Neural progenitor cell (in vitro differentiated cells): ENCODE results near the gene ASRGL1. TPM values are rescaled to one million over a fixed set of nuclear protein-coding genes. Genes with fewer than 3 reads are reported as not detected.
A peak's percentile ranks its signal among the peaks of the same experiment; 100 is the strongest.

Experiments
- DNase-seq: peaks from one replicate; pipeline ENCODE4 v3.0.0-alpha.2; 2016; ENCODE audit warnings: low spot score
- H2AFZ ChIP-seq: fragments of 200-600 bp; sonication (generic); replicated peaks from 2 replicates; pipeline ENCODE4 v1.6.1; 2016; ENCODE audit warnings: antibody characterized with exemption
- H3F3A ChIP-seq: fragments of 200-600 bp; sonication (generic); 2 replicates; pipeline ENCODE4 v1.6.1; 2016; ENCODE audit warnings: antibody characterized with exemption, low read depth
- H3K27ac ChIP-seq: fragments of 200-600 bp; sonication (generic); 2 replicates; pipeline ENCODE4 v1.5.1; 2016; ENCODE audit warnings: mild to moderate bottlenecking
- H3K27me3 ChIP-seq: fragments of 200-600 bp; sonication (generic); 2 replicates; pipeline ENCODE4 v1.6.1; 2016; ENCODE audit warnings: mild to moderate bottlenecking, moderate library complexity
- H3K36me3 ChIP-seq: fragments of 200-600 bp; sonication (generic); 2 replicates; pipeline ENCODE4 v1.5.1; 2016
- H3K4me1 ChIP-seq: fragments of 200-600 bp; sonication (generic); 2 replicates; pipeline ENCODE4 v1.6.1; 2016; ENCODE audit warnings: mixed run types
- H3K4me2 ChIP-seq: fragments of 200-600 bp; sonication (generic); 2 replicates; pipeline ENCODE4 v1.6.1; 2016
- H3K4me3 ChIP-seq: fragments of 200-600 bp; sonication (generic); 2 replicates; pipeline ENCODE4 v1.5.1; 2016
- H3K79me2 ChIP-seq: fragments of 200-600 bp; sonication (generic); 2 replicates; pipeline ENCODE4 v1.6.1; 2016; ENCODE audit warnings: low read depth
- H3K9ac ChIP-seq: fragments of 200-600 bp; sonication (generic); 2 replicates; pipeline ENCODE4 v1.6.1; 2016
- H3K9me3 ChIP-seq: fragments of 200-600 bp; sonication (generic); 2 replicates; pipeline ENCODE4 v1.5.1; 2016; ENCODE audit warnings: low read depth
- H4K20me1 ChIP-seq: fragments of 200-600 bp; sonication (generic); 2 replicates; pipeline ENCODE4 v1.6.1; 2016; ENCODE audit warnings: low read depth
- H3K27ac Mint-ChIP-seq: 3 replicates; pipeline ENCODE4 v1.8.0; 2021; ENCODE audit warnings: mixed read lengths
- H3K27me3 Mint-ChIP-seq: 2 replicates; pipeline ENCODE4 v1.8.0; 2022; ENCODE audit warnings: low read depth, mild to moderate bottlenecking, inconsistent platforms, moderate library complexity, mixed read lengths; ENCODE audit not compliant: insufficient read depth
- H3K36me3 Mint-ChIP-seq: 3 replicates; pipeline ENCODE4 v1.8.0; 2021; ENCODE audit warnings: mixed read lengths
- H3K4me1 Mint-ChIP-seq: 3 replicates; pipeline ENCODE4 v1.8.0; 2021; ENCODE audit warnings: mixed read lengths
- H3K4me3 Mint-ChIP-seq: 3 replicates; pipeline ENCODE4 v1.8.0; 2021; ENCODE audit warnings: mild to moderate bottlenecking, moderate library complexity, mixed read lengths
- H3K9me3 Mint-ChIP-seq: 3 replicates; pipeline ENCODE4 v1.8.0; 2020; ENCODE audit warnings: mixed read lengths
- EZH2 ChIP-seq: fragments of 200-600 bp; sonication (generic); IDR thresholded peaks from 2 replicates; pipeline ENCODE4 v1.6.1; 2017; ENCODE audit warnings: antibody characterized with exemption, mild to moderate bottlenecking, moderate library complexity
- EZH2phosphoT487 ChIP-seq: fragments of 200-600 bp; sonication (generic); IDR thresholded peaks from 2 replicates; pipeline ENCODE4 v1.6.1; 2017; ENCODE audit warnings: antibody characterized with exemption
- total RNA-seq: library from RNA; depleted of rRNA; stranded (reverse); fragments of >200 nt; gene quantifications from 2 replicates; pipeline ENCODE4 v1.2.3, GENCODE V29; 2015; ENCODE audit warnings: low replicate concordance
- TF ChIP-seq, protein P1 (sequence below): fragments of 200-600 bp; sonication (generic); IDR thresholded peaks from 2 replicates; pipeline ENCODE4 v1.5.1; 2017; ENCODE audit warnings: antibody characterized with exemption, mild to moderate bottlenecking

The ASRGL1 gene
- total RNA-seq, 1 donor from 2014 or later: 56.8 TPM

DNA sequence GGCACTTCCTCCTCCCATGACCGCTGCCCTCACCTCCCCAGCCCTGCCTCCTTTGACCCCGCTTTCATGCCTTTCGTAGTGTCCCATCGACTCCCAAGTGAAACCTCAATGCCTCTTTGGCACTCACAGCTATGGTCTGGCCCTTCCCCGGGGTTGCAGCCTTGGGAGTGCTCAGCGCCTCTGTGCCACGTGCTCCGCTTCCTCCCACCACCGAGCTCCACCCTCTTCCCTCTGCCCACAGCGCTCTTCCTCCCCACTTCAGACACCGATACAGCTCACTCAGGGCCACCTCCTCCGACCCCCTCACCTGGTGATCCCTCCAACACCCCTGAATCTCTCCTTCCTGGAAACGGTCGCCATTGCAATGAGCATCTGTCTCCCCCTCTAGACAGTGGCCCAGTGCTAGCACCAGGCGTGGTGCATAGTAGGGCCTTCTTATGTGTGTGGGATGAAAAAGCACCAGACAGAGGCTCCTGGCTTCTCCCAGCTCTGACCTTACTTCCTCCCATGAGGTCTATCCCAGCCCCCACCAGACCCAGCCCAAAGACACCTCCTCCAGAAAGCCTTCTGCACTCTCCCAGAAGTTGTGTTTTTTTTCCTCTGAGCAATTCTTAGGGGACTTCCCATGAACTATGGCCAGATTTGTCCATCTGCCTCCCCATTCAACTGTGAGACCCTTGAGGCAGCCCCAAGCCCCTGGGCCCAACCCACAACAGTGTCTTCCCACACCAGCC lies 65.1 kb downstream of the ASRGL1 start:
- H3K4me1 Mint-ChIP-seq: peaks cover 17% of the 10 kb centered on the region
- peaks cover 5% of the 10 kb centered on the region for H3K27me3 Mint-ChIP-seq
- H3K27ac Mint-ChIP-seq: peak overlapping the region; percentile 37
- H3K4me3 ChIP-seq: no peak overlapping the region
- H3K4me1 ChIP-seq: no peaks in the 10 kb centered on the region
- no peaks in the 10 kb centered on the region for H3K36me3 ChIP-seq
- no peak for DNase-seq
- TF ChIP-seq, protein P1, sequence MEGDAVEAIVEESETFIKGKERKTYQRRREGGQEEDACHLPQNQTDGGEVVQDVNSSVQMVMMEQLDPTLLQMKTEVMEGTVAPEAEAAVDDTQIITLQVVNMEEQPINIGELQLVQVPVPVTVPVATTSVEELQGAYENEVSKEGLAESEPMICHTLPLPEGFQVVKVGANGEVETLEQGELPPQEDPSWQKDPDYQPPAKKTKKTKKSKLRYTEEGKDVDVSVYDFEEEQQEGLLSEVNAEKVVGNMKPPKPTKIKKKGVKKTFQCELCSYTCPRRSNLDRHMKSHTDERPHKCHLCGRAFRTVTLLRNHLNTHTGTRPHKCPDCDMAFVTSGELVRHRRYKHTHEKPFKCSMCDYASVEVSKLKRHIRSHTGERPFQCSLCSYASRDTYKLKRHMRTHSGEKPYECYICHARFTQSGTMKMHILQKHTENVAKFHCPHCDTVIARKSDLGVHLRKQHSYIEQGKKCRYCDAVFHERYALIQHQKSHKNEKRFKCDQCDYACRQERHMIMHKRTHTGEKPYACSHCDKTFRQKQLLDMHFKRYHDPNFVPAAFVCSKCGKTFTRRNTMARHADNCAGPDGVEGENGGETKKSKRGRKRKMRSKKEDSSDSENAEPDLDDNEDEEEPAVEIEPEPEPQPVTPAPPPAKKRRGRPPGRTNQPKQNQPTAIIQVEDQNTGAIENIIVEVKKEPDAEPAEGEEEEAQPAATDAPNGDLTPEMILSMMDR: no peak
- no peak for TF ChIP-seq EZH2phosphoT487
- no peak for TF ChIP-seq EZH2
- no peaks in the 10 kb centered on the region for H4K20me1 ChIP-seq
- no peaks in the 10 kb centered on the region for H3K27me3 ChIP-seq
- peak overlapping the region; percentile 14 for H3K4me3 Mint-ChIP-seq
- H3K9me3 ChIP-seq: no peaks in the 10 kb centered on the region
- H3K36me3 Mint-ChIP-seq: no peaks in the 10 kb centered on the region
- no peak overlapping the region for H2AFZ ChIP-seq
- no peak overlapping the region for H3K9ac ChIP-seq
- no peak overlapping the region for H3K4me2 ChIP-seq
- H3K79me2 ChIP-seq: no peaks in the 10 kb centered on the region
- H3K27ac ChIP-seq: no peak overlapping the region
- no peaks in the 10 kb centered on the region for H3F3A ChIP-seq
- no peaks in the 10 kb centered on the region for H3K9me3 Mint-ChIP-seq

DNA sequence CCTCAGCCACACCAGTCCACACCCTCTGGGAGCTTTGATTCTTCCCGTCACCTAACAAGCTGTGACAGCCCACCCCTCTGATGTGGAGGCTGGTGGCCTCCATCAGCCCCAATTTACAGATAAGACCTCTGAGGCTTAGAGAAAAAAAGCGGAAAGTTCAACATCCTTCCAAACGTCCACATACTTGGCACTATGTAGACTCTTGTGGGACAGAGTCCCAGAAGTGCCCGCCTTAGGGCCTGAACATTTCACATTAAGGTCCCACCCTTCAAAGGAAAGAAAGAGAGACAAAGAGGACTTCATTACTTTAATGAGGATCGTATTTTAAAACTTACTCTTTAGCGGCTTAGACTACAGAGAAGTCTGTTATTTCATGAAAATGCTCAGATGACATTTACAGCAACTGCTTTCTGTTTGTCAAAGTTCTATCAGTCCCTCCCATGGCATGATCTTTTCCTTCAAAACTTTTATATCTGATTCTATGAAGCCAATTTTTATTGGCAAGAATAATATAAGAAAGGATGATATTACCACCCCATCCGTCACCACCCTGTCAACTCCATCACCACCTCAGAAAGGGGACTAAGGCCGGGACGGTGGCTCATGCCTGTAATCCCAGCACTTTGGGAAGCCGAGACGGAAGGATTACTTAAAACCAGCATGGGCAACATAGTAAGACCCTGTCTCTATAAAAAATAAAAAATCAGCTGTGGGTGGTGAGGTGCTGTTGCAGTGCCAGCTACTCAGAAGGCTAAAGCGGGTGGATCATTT lies 65.9 kb downstream of the ASRGL1 start:
- Histone ChIP-seq H3K4me3 (no peak overlapping the region), H3K27ac (no peak overlapping the region), H3F3A (no peaks in the 10 kb centered on the region), H3K36me3 (no peaks in the 10 kb centered on the region), H3K4me2 (no peak overlapping the region), H4K20me1 (no peaks in the 10 kb centered on the region), H3K9ac (no peak overlapping the region), H3K4me1 (no peaks in the 10 kb centered on the region), H3K79me2 (no peaks in the 10 kb centered on the region), H3K27me3 (no peaks in the 10 kb centered on the region), H2AFZ (no peak overlapping the region), H3K9me3 (no peaks in the 10 kb centered on the region)
- Mint-ChIP-seq H3K9me3 (no peaks in the 10 kb centered on the region), H3K27ac (peak overlapping the region; percentile 37), H3K4me1 (peaks cover 14% of the 10 kb centered on the region), H3K4me3 (peak overlapping the region; percentile 14), H3K27me3 (peaks cover 2% of the 10 kb centered on the region), H3K36me3 (no peaks in the 10 kb centered on the region)
- no peak for TF ChIP-seq EZH2phosphoT487
- TF ChIP-seq, protein P1: no peak
- TF ChIP-seq EZH2: no peak
- DNase-seq: no peak

DNA sequence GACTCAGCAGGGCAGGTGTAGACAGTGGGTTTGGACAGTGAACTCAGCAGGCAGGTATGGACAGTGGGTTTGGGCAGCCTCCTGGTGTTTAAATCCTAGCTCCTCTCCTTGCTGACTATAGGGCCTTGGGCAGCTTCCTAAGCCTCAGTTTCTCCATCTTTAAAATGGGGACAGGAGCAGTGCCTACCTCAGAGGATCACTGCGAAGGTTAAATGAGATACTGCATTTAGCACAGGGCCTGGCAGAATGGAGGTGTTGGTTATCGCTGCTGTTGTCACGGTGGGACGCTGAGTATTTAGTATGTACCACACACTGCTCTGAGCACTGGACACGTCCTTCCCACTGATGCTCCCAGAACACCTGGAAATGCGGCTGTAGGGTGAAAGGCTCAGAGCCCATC lies 67.2 kb downstream of the ASRGL1 start:
- no peak overlapping the region for H3K4me2 ChIP-seq
- H3K4me1 Mint-ChIP-seq: peaks cover 2% of the 10 kb centered on the region
- no peaks in the 10 kb centered on the region for H3K27me3 ChIP-seq
- H3K9ac ChIP-seq: no peak overlapping the region
- H3K27ac ChIP-seq: no peak overlapping the region
- H3K79me2 ChIP-seq: no peaks in the 10 kb centered on the region
- no peak overlapping the region for H2AFZ ChIP-seq
- H3K36me3 Mint-ChIP-seq: no peaks in the 10 kb centered on the region
- no peaks in the 10 kb centered on the region for H3F3A ChIP-seq
- H3K27ac Mint-ChIP-seq: no peak overlapping the region
- no peak for TF ChIP-seq EZH2phosphoT487
- TF ChIP-seq EZH2: no peak
- TF ChIP-seq, protein P1: no peak
- DNase-seq: no peak
- no peaks in the 10 kb centered on the region for H3K27me3 Mint-ChIP-seq
- H3K4me3 Mint-ChIP-seq: peak overlapping the region; percentile 44
- H4K20me1 ChIP-seq: no peaks in the 10 kb centered on the region
- H3K9me3 ChIP-seq: no peaks in the 10 kb centered on the region
- no peaks in the 10 kb centered on the region for H3K36me3 ChIP-seq
- H3K4me1 ChIP-seq: no peaks in the 10 kb centered on the region
- no peak overlapping the region for H3K4me3 ChIP-seq
- no peaks in the 10 kb centered on the region for H3K9me3 Mint-ChIP-seq
